Measurements from ENCODE around the gene HSPB3. TPM values are rescaled to one million over a fixed set of nuclear protein-coding genes. Genes with fewer than 3 reads are reported as not detected.
"Not testable (repeated sequence)": the region's sequence is repeated elsewhere in the genome, so short reads cannot be mapped to it uniquely, and the experiment has no call there.

The HSPB3 gene
- total and polyA plus RNA-seq, 2 donors (not counting 1 experiment from before 2014, with no cell fraction given), result 18.6 to 21.1 TPM

DNA sequence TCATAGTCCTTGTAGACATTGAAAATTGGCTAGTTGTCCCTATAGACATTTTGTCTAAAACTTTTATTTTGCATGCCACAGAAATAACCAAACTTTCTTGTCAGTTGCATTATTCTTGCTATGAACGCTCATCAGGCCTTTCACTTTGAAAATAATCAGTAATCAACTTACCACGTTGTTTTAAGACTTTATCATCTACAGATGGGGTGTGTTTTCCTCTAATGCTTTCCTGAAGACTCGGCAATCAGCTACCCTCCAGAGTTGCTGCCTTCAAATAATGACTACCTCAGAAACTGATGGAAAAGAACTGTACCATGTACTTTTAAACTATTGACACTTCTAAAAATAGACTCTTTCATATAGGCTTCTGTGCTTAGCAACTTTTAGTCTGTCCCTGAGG lies 33.5 kb upstream of the HSPB3 start:
- no peaks in the 10 kb centered on the region for H3K4me1 ChIP-seq (ENCODE audit: control insufficient read depth, extremely low read depth, insufficient read depth, low read length)
- no peaks in the 10 kb centered on the region for H4K20me1 ChIP-seq (ENCODE audit: control insufficient read depth, extremely low read depth, insufficient read depth, low read length)
- TF ChIP-seq, protein P1, sequence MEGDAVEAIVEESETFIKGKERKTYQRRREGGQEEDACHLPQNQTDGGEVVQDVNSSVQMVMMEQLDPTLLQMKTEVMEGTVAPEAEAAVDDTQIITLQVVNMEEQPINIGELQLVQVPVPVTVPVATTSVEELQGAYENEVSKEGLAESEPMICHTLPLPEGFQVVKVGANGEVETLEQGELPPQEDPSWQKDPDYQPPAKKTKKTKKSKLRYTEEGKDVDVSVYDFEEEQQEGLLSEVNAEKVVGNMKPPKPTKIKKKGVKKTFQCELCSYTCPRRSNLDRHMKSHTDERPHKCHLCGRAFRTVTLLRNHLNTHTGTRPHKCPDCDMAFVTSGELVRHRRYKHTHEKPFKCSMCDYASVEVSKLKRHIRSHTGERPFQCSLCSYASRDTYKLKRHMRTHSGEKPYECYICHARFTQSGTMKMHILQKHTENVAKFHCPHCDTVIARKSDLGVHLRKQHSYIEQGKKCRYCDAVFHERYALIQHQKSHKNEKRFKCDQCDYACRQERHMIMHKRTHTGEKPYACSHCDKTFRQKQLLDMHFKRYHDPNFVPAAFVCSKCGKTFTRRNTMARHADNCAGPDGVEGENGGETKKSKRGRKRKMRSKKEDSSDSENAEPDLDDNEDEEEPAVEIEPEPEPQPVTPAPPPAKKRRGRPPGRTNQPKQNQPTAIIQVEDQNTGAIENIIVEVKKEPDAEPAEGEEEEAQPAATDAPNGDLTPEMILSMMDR (conservative IDR thresholded peaks at IDR 0.05 in 1 of 2, IDR thresholded peaks at IDR 0.05 in 1 of 2; ENCODE audit: low read depth in 1 of 2, low read length in 2 of 2), result no peak
- no peak for TF ChIP-seq EZH2 (IDR thresholded peaks at IDR 0.05; ENCODE audit: low read length, missing control alignments)
- no peaks in the 10 kb centered on the region for H3K36me3 ChIP-seq (ENCODE audit: control insufficient read depth, insufficient read depth, low read length)
- DNase-seq (ENCODE audit: low read depth in 2 of 2), result no peak
- H3K27ac ChIP-seq (ENCODE audit: insufficient read depth, low read length), result no peak overlapping the region
- no peak overlapping the region for H3K4me3 ChIP-seq (replicated peaks in 1 of 4; ENCODE audit: control extremely low read depth in 1 of 4, insufficient read depth in 1 of 4, low read depth in 3 of 4, low read length in 4 of 4)
- no peaks in the 10 kb centered on the region for H3K9me3 ChIP-seq (ENCODE audit: control insufficient read depth, insufficient read depth, low read depth, low read length)
- no peak overlapping the region for H2AFZ ChIP-seq (ENCODE audit: low read length)
- no peaks in the 10 kb centered on the region for H3K79me2 ChIP-seq (ENCODE audit: control insufficient read depth, insufficient read depth, low read length)
- no peak overlapping the region for H3K9ac ChIP-seq (ENCODE audit: insufficient read depth, low read length)
- H3K4me2 ChIP-seq (ENCODE audit: extremely low read depth, insufficient read depth, low read length), result no peak overlapping the region
- no peaks in the 10 kb centered on the region for H3K27me3 ChIP-seq (ENCODE audit: control insufficient read depth, insufficient read depth, low read length)

DNA sequence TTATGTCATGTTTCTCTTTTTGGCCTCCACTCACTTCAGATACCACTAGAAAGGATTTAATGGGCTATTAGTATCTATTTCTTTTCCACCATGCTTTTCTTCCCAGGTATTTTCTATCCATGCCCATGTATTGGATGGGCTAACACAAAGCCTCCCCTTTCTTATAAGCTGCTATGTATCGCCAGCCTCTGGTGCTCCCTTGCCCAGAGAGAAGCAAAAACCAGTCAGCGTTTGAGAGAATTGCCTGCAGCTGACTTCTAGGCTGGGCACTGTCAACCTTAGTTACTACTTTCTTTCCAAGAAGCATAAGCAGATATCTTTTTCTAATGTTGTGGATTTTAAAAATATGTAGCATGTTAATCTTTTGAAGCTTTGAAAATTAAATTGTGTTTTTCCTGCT lies 30.2 kb upstream of the HSPB3 start:
- TF ChIP-seq, protein P1 (conservative IDR thresholded peaks at IDR 0.05 in 1 of 2, IDR thresholded peaks at IDR 0.05 in 1 of 2; ENCODE audit: low read depth in 1 of 2, low read length in 2 of 2), result no peak
- TF ChIP-seq EZH2 (IDR thresholded peaks at IDR 0.05; ENCODE audit: low read length, missing control alignments), result no peak
- H3K9me3 ChIP-seq (ENCODE audit: control insufficient read depth, insufficient read depth, low read depth, low read length), result no peaks in the 10 kb centered on the region
- H3K27ac ChIP-seq (ENCODE audit: insufficient read depth, low read length), result no peak overlapping the region
- DNase-seq (ENCODE audit: low read depth in 2 of 2), result no peak
- no peaks in the 10 kb centered on the region for H3K79me2 ChIP-seq (ENCODE audit: control insufficient read depth, insufficient read depth, low read length)
- no peaks in the 10 kb centered on the region for H3K36me3 ChIP-seq (ENCODE audit: control insufficient read depth, insufficient read depth, low read length)
- no peak overlapping the region for H2AFZ ChIP-seq (ENCODE audit: low read length)
- no peaks in the 10 kb centered on the region for H4K20me1 ChIP-seq (ENCODE audit: control insufficient read depth, extremely low read depth, insufficient read depth, low read length)
- no peaks in the 10 kb centered on the region for H3K4me1 ChIP-seq (ENCODE audit: control insufficient read depth, extremely low read depth, insufficient read depth, low read length)
- H3K27me3 ChIP-seq (ENCODE audit: control insufficient read depth, insufficient read depth, low read length), result no peaks in the 10 kb centered on the region
- H3K9ac ChIP-seq (ENCODE audit: insufficient read depth, low read length), result no peak overlapping the region
- H3K4me2 ChIP-seq (ENCODE audit: extremely low read depth, insufficient read depth, low read length), result no peak overlapping the region
- no peak overlapping the region for H3K4me3 ChIP-seq (replicated peaks in 1 of 4; ENCODE audit: control extremely low read depth in 1 of 4, insufficient read depth in 1 of 4, low read depth in 3 of 4, low read length in 4 of 4)

DNA sequence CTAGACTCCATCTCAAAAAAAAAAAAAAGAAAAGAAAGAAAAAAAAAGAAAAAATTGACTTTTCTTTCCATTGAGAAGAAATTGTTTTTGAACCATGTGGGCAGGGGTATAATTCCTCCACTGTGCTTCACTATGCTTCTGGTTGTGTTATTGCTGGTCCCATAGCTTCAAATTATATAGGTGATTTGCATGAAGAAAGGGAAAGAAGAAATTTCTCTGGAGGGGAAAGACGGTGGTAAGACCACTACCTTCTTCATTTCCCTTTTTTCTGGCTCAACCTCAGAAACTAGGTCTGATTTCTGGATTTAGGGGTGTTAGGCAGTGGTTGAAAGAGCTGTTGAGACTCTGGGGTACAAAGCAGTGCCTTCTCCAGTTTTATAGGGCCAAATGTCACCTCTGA lies 29.3 kb upstream of the HSPB3 start:
- Histone ChIP-seq H3K27ac (ENCODE audit: insufficient read depth, low read length) (no peak overlapping the region), H3K9me3 (ENCODE audit: control insufficient read depth, insufficient read depth, low read depth, low read length) (no peaks in the 10 kb centered on the region), H3K4me1 (ENCODE audit: control insufficient read depth, extremely low read depth, insufficient read depth, low read length) (no peaks in the 10 kb centered on the region), H3K4me3 (replicated peaks in 1 of 4; ENCODE audit: control extremely low read depth in 1 of 4, insufficient read depth in 1 of 4, low read depth in 3 of 4, low read length in 4 of 4) (no peak overlapping the region), H3K9ac (ENCODE audit: insufficient read depth, low read length) (no peak overlapping the region), H4K20me1 (ENCODE audit: control insufficient read depth, extremely low read depth, insufficient read depth, low read length) (no peaks in the 10 kb centered on the region), H3K4me2 (ENCODE audit: extremely low read depth, insufficient read depth, low read length) (no peak overlapping the region), H3K27me3 (ENCODE audit: control insufficient read depth, insufficient read depth, low read length) (no peaks in the 10 kb centered on the region), H3K36me3 (ENCODE audit: control insufficient read depth, insufficient read depth, low read length) (no peaks in the 10 kb centered on the region), H3K79me2 (ENCODE audit: control insufficient read depth, insufficient read depth, low read length) (no peaks in the 10 kb centered on the region), H2AFZ (ENCODE audit: low read length) (no peak overlapping the region)
- TF ChIP-seq, protein P1 (conservative IDR thresholded peaks at IDR 0.05 in 1 of 2, IDR thresholded peaks at IDR 0.05 in 1 of 2; ENCODE audit: low read depth in 1 of 2, low read length in 2 of 2), result no peak
- no peak for TF ChIP-seq EZH2 (IDR thresholded peaks at IDR 0.05; ENCODE audit: low read length, missing control alignments)
- DNase-seq (ENCODE audit: low read depth in 2 of 2), result no peak

DNA sequence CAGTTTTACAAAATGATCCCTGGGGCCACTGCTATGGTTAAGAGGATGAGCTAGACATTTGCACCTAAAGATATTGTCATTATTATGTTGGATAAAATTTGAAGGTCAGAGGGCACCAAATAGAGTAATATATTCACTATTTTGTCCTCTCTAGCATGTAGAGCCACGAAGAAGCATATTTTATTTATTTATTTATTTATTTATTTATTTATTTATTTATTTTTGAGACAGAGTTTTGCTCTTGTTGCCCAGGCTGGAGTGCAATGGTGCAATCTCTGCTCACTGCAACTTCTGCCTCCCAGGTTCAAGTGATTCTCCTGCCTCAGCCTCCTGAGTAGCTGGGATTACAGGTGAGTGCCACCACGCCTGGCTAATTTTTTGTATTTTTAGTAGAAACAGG lies 20.8 kb upstream of the HSPB3 start:
- H3K9ac ChIP-seq (ENCODE audit: insufficient read depth, low read length), result not testable (repeated sequence)

More for the DNA sequence above, 20.8 kb upstream of the HSPB3 start:
- H3K4me2 ChIP-seq (ENCODE audit: extremely low read depth, insufficient read depth, low read length); DNase-seq (ENCODE audit: low read depth in 2 of 2); H3K36me3 ChIP-seq (ENCODE audit: control insufficient read depth, insufficient read depth, low read length); H3K27ac ChIP-seq (ENCODE audit: insufficient read depth, low read length); H3K4me1 ChIP-seq (ENCODE audit: control insufficient read depth, extremely low read depth, insufficient read depth, low read length); H3K4me3 ChIP-seq (replicated peaks in 1 of 4; ENCODE audit: control extremely low read depth in 1 of 4, insufficient read depth in 1 of 4, low read depth in 3 of 4, low read length in 4 of 4); H4K20me1 ChIP-seq (ENCODE audit: control insufficient read depth, extremely low read depth, insufficient read depth, low read length); H3K79me2 ChIP-seq (ENCODE audit: control insufficient read depth, insufficient read depth, low read length); H2AFZ ChIP-seq (ENCODE audit: low read length); H3K9me3 ChIP-seq (ENCODE audit: control insufficient read depth, insufficient read depth, low read depth, low read length): not testable (repeated sequence)
- peaks cover 11% of the 10 kb centered on the region for H3K27me3 ChIP-seq (ENCODE audit: control insufficient read depth, insufficient read depth, low read length)
